Measurements from ENCODE around the gene CLIP4.

Gene CLIP4

DNA sequence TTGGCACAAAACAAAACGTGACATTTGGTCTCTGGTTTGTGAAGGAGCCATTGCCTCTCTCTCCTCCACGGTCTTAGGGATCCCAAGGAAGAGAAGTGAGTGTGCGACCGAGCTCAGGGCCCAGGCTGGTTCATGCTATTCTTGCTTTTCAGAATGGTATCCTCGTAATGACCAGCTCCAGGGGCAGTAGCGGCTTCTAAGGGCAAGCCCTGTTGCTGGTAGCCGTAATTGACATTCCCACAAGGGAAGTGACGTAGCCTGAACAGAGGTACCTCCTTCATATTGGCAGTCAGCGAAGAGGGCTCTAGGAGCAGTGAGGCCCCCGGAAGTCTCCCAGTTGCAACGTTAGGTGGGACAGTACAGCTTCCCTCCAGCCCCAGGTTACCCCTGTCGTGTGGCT lies 77.9 kb downstream of the CLIP4 start:
- TF ChIP-seq ZFP3 (CRISPR knock-in tag; IDR thresholded peaks at IDR 0.05): no peak
- TF ChIP-seq ESRRG (CRISPR knock-in tag; IDR thresholded peaks at IDR 0.05): no peak
- ATAC-seq: no peak

DNA sequence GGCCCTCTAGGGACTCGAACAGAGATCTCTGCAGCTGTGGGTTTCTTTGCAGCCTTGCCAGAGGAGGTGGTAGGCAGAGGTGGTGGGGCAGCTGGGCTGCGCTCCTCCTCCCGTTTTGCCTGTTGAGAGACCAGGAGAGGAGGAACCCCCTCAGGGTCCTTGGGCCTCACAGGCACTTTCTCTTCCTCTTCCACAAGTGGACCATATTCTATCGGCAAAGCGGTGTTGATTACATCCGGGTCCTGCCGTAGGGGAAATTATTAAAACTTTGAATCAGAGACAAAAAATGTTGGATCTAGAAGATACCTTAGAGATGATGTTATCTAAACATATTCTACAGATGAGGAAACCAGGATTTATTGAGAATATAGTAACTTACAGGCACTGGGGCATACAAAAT lies 78.5 kb downstream of the CLIP4 start:
- TF ChIP-seq TCF4 (CRISPR knock-in tag; IDR thresholded peaks at IDR 0.05; ENCODE audit: borderline replicate concordance): no peak
- no peak for TF ChIP-seq ZFP3 (CRISPR knock-in tag; IDR thresholded peaks at IDR 0.05)
- TF ChIP-seq ISL1 (CRISPR knock-in tag; IDR thresholded peaks at IDR 0.05): no peak
- TF ChIP-seq BACH2 (CRISPR knock-in tag; IDR thresholded peaks at IDR 0.05; ENCODE audit: borderline replicate concordance): no peak
- no peak for TF ChIP-seq OSR1 (CRISPR knock-in tag; IDR thresholded peaks at IDR 0.05)
- TF ChIP-seq, protein P1, sequence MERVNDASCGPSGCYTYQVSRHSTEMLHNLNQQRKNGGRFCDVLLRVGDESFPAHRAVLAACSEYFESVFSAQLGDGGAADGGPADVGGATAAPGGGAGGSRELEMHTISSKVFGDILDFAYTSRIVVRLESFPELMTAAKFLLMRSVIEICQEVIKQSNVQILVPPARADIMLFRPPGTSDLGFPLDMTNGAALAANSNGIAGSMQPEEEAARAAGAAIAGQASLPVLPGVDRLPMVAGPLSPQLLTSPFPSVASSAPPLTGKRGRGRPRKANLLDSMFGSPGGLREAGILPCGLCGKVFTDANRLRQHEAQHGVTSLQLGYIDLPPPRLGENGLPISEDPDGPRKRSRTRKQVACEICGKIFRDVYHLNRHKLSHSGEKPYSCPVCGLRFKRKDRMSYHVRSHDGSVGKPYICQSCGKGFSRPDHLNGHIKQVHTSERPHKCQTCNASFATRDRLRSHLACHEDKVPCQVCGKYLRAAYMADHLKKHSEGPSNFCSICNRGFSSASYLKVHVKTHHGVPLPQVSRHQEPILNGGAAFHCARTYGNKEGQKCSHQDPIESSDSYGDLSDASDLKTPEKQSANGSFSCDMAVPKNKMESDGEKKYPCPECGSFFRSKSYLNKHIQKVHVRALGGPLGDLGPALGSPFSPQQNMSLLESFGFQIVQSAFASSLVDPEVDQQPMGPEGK (CRISPR knock-in tag; IDR thresholded peaks at IDR 0.05; ENCODE audit: borderline replicate concordance): no peak
- TF ChIP-seq ZNF565 (CRISPR knock-in tag; conservative IDR thresholded peaks at IDR 0.05; ENCODE audit: low read depth): no peak
- TF ChIP-seq ZNF8 (CRISPR knock-in tag; IDR thresholded peaks at IDR 0.05): no peak
- TF ChIP-seq, protein P2, sequence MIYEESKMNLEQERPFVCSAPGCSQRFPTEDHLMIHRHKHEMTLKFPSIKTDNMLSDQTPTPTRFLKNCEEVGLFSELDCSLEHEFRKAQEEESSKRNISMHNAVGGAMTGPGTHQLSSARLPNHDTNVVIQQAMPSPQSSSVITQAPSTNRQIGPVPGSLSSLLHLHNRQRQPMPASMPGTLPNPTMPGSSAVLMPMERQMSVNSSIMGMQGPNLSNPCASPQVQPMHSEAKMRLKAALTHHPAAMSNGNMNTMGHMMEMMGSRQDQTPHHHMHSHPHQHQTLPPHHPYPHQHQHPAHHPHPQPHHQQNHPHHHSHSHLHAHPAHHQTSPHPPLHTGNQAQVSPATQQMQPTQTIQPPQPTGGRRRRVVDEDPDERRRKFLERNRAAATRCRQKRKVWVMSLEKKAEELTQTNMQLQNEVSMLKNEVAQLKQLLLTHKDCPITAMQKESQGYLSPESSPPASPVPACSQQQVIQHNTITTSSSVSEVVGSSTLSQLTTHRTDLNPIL (CRISPR knock-in tag; IDR thresholded peaks at IDR 0.05; ENCODE audit: low read depth): no peak
- no peak for TF ChIP-seq ESRRG (CRISPR knock-in tag; IDR thresholded peaks at IDR 0.05)
- no peak for TF ChIP-seq CSDC2 (CRISPR knock-in tag; IDR thresholded peaks at IDR 0.05)
- TF ChIP-seq TOX (CRISPR knock-in tag; IDR thresholded peaks at IDR 0.05; ENCODE audit: borderline replicate concordance): no peak
- no peak for TF ChIP-seq RARB (CRISPR knock-in tag; IDR thresholded peaks at IDR 0.05)
- TF ChIP-seq, protein P3, sequence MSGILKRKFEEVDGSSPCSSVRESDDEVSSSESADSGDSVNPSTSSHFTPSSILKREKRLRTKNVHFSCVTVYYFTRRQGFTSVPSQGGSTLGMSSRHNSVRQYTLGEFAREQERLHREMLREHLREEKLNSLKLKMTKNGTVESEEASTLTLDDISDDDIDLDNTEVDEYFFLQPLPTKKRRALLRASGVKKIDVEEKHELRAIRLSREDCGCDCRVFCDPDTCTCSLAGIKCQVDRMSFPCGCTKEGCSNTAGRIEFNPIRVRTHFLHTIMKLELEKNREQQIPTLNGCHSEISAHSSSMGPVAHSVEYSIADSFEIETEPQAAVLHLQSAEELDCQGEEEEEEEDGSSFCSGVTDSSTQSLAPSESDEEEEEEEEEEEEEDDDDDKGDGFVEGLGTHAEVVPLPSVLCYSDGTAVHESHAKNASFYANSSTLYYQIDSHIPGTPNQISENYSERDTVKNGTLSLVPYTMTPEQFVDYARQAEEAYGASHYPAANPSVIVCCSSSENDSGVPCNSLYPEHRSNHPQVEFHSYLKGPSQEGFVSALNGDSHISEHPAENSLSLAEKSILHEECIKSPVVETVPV (CRISPR knock-in tag; IDR thresholded peaks at IDR 0.05): no peak
- no peak for TF ChIP-seq SNAI2 (CRISPR knock-in tag; IDR thresholded peaks at IDR 0.05)
- TF ChIP-seq PPARA (CRISPR knock-in tag; IDR thresholded peaks at IDR 0.05; ENCODE audit: borderline replicate concordance): no peak
- no peak for TF ChIP-seq ZC3H10 (CRISPR knock-in tag; IDR thresholded peaks at IDR 0.05)
- no peak for TF ChIP-seq GLIS3 (CRISPR knock-in tag; IDR thresholded peaks at IDR 0.05)
- no peak for TF ChIP-seq ZFP30 (CRISPR knock-in tag; IDR thresholded peaks at IDR 0.05)
- no peak for ATAC-seq

DNA sequence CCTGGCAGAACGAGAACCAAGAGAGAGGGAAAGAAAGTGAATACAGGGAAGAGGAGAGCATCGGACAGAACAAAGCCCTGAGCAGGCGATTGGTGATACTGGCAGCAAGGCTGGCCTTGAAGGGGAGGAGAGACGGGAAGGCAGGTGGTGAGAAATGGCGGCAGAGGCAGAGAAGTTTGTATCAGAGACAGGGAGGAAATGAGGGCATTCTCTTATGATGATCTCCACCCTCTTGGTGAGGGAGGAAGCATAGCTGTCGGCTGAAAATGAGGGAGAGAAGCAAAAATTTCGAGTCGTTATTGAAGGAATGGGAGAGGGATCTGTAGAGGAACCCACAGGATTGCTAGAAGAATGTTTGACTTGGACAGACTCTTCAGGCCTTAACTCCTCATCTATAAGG lies 80.6 kb downstream of the CLIP4 start:
- TF ChIP-seq TCF4 (CRISPR knock-in tag; IDR thresholded peaks at IDR 0.05; ENCODE audit: borderline replicate concordance) (no peak), ZFP3 (CRISPR knock-in tag; IDR thresholded peaks at IDR 0.05) (no peak), BACH2 (CRISPR knock-in tag; IDR thresholded peaks at IDR 0.05; ENCODE audit: borderline replicate concordance) (no peak), RARB (CRISPR knock-in tag; IDR thresholded peaks at IDR 0.05) (no peak), ISL1 (CRISPR knock-in tag; IDR thresholded peaks at IDR 0.05) (no peak), TOX (CRISPR knock-in tag; IDR thresholded peaks at IDR 0.05; ENCODE audit: borderline replicate concordance) (no peak), ARNTL (CRISPR knock-in tag; IDR thresholded peaks at IDR 0.05; ENCODE audit: borderline replicate concordance, low read depth) (no peak), OSR1 (CRISPR knock-in tag; IDR thresholded peaks at IDR 0.05) (no peak), CSDC2 (CRISPR knock-in tag; IDR thresholded peaks at IDR 0.05) (no peak), ZNF8 (CRISPR knock-in tag; IDR thresholded peaks at IDR 0.05) (no peak), ZC3H10 (CRISPR knock-in tag; IDR thresholded peaks at IDR 0.05) (no peak), ESRRG (CRISPR knock-in tag; IDR thresholded peaks at IDR 0.05) (no peak), SNAI2 (CRISPR knock-in tag; IDR thresholded peaks at IDR 0.05) (no peak)
- TF ChIP-seq, protein P4, sequence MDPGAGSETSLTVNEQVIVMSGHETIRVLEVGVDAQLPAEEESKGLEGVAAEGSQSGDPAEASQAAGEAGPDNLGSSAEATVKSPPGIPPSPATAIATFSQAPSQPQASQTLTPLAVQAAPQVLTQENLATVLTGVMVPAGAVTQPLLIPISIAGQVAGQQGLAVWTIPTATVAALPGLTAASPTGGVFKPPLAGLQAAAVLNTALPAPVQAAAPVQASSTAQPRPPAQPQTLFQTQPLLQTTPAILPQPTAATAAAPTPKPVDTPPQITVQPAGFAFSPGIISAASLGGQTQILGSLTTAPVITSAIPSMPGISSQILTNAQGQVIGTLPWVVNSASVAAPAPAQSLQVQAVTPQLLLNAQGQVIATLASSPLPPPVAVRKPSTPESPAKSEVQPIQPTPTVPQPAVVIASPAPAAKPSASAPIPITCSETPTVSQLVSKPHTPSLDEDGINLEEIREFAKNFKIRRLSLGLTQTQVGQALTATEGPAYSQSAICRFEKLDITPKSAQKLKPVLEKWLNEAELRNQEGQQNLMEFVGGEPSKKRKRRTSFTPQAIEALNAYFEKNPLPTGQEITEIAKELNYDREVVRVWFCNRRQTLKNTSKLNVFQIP (CRISPR knock-in tag; IDR thresholded peaks at IDR 0.05; ENCODE audit: borderline replicate concordance, low read depth): no peak
- TF ChIP-seq, protein P3 (CRISPR knock-in tag; IDR thresholded peaks at IDR 0.05): no peak
- no peak for ATAC-seq

All from SK-N-SH treated with all-trans-retinoic acid at 6 μM for 48 hours (cell line).